Skeletal muscle tissue (tissue), 5 donors: ENCODE data around the gene CYBC1. TPM values are rescaled to one million over a fixed set of nuclear protein-coding genes. Genes with fewer than 3 reads are reported as not detected.

Experiments
- H3K27ac ChIP-seq: one replicate; pipeline ENCODE4 v1.7.0; 2013; ENCODE audit warnings: mild to moderate bottlenecking, low read depth, low read length, inconsistent platforms
- H3K27me3 ChIP-seq, 3 donors: one replicate each; pipeline ENCODE4 v1.7.0; 2013; ENCODE audit warnings: low read length in 3 of 3; ENCODE audit not compliant: control insufficient read depth in 3 of 3, insufficient read depth in 3 of 3
- H3K36me3 ChIP-seq, 3 donors: one replicate each; pipeline ENCODE4 v1.7.0; 2013; ENCODE audit warnings: low read length in 3 of 3; ENCODE audit not compliant: control insufficient read depth in 3 of 3, insufficient read depth in 3 of 3
- H3K4me1 ChIP-seq, 3 donors: one replicate each; pipeline ENCODE4 v1.7.0; 2013; ENCODE audit warnings: low read length in 3 of 3, mild to moderate bottlenecking in 3 of 3; ENCODE audit not compliant: control insufficient read depth in 3 of 3, insufficient read depth in 3 of 3
- H3K4me3 ChIP-seq, 3 donors: one replicate each; pipeline ENCODE4 v1.7.0; 2013; ENCODE audit warnings: low read length in 3 of 3
- H3K9ac ChIP-seq, 3 donors: one replicate each; pipeline ENCODE4 v1.7.0; 2013; ENCODE audit warnings: low read length in 3 of 3, mild to moderate bottlenecking in 3 of 3, moderate library complexity in 2 of 3, low read depth in 1 of 3
- H3K9me3 ChIP-seq, 3 donors: one replicate each; pipeline ENCODE4 v1.7.0; 2013; ENCODE audit warnings: low read length in 3 of 3; ENCODE audit not compliant: control insufficient read depth in 3 of 3
- small RNA-seq: library from RNA; depleted of rRNA; stranded (forward); fragments of <200 nt; gene quantifications from one replicate; pipeline ENCODE3, GENCODE V24; 2014
- total RNA-seq: library from RNA; depleted of rRNA; stranded (reverse); fragments of >200 nt; gene quantifications from one replicate; pipeline ENCODE4 v1.2.3, GENCODE V29; 2014
- donor health status: Osteomylitis.

The CYBC1 gene
- total RNA-seq, 1 donor from 2014 or later: 15.1 TPM

DNA sequence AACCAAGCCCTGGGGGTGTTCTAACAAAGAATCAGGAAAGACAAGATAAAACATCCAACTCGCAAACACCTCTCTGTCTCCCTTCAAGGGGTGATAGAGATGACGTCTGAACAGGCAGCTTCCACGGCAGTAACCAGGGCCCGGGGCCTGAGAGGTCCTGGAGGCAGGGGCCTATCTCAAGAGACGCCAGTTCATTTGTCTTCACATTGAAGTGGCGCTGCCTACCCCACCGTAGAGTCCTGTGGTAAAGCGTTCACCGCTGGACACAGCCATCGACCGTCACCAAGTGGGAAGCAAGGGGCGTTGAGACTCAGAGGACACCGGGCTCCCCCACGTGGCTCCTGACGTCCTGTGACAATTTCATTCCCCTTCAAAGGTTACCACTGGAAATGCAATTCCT is 57.6 kb downstream of the CYBC1 start:
- Histone ChIP-seq H3K9me3 (no peaks in the 10 kb centered on the region), H3K27ac (no peak overlapping the region), H3K9ac (no peak overlapping the region), H3K27me3 (no peaks in the 10 kb centered on the region), H3K4me1 (peaks cover 4 to 9% (median 7%) of the 10 kb centered on the region in 3 donors), H3K36me3 (peaks cover 16 to 22% (median 22%) of the 10 kb centered on the region in 3 donors), H3K4me3 (no peak overlapping the region)

Small RNA genes within 50 kb of the gene (small RNA-seq; reads per million reads assigned to genes)
- gene RF00019: not detected

Other genes starting within 250 kb of the CYBC1 start
- 11.5 TPM for gene CCDC57, start 237.9 kb downstream of the CYBC1 start, total RNA-seq
- 13.0 TPM for gene SLC16A3, start 221.7 kb downstream of the CYBC1 start, total RNA-seq
- gene CSNK1D, start 177.1 kb downstream of the CYBC1 start, total RNA-seq: 21.4 TPM
- 0.52 TPM for gene CD7, start 133.1 kb downstream of the CYBC1 start, total RNA-seq
- 13.0 TPM for gene SECTM1, start 117.0 kb downstream of the CYBC1 start, total RNA-seq
- gene TEX19, start 91.5 kb downstream of the CYBC1 start, total RNA-seq: 0.52 TPM
- 1.6 TPM for gene UTS2R, start 79.0 kb downstream of the CYBC1 start, total RNA-seq
- 11.5 TPM for gene HEXD, start 32.4 kb downstream of the CYBC1 start, total RNA-seq
- gene OGFOD3, start 32.2 kb downstream of the CYBC1 start, total RNA-seq: 20.9 TPM
- gene NARF, start 8.0 kb upstream of the CYBC1 start, total RNA-seq: 21.9 TPM
- 27.7 TPM for gene FOXK2, start 69.0 kb upstream of the CYBC1 start, total RNA-seq
- gene WDR45B, start 197.7 kb upstream of the CYBC1 start, total RNA-seq: 40.7 TPM
- 12.0 TPM for gene RAB40B, start 247.9 kb upstream of the CYBC1 start, total RNA-seq